Left ventricle myocardium inferior (tissue), 1 donor: ENCODE measurements around the gene ACBD4. TPM values are rescaled to one million over a fixed set of nuclear protein-coding genes. Genes with fewer than 3 reads are reported as not detected.

ENCODE experiments used
- DNase-seq: peaks from one replicate; pipeline ENCODE4 v3.0.0-alpha.2; 2020
- H3K27ac ChIP-seq: fragments of 200-600 bp; replicated peaks from 2 replicates; pipeline ENCODE4 v1.8.0; 2021
- H3K27me3 ChIP-seq: fragments of 200-600 bp; 2 replicates; pipeline ENCODE4 v1.8.0; 2021; ENCODE audit warnings: low read depth
- H3K36me3 ChIP-seq: fragments of 200-600 bp; 2 replicates; pipeline ENCODE4 v1.8.0; 2021
- H3K4me1 ChIP-seq: fragments of 200-600 bp; 2 replicates; pipeline ENCODE4 v1.8.0; 2021
- H3K4me3 ChIP-seq: fragments of 200-600 bp; 2 replicates; pipeline ENCODE4 v1.8.0; 2021; ENCODE audit warnings: mild to moderate bottlenecking, moderate library complexity
- H3K9me3 ChIP-seq: fragments of 200-600 bp; replicated peaks from 2 replicates; pipeline ENCODE4 v1.8.0; 2021
- CTCF ChIP-seq: fragments of 200-600 bp; IDR thresholded peaks from 2 replicates; pipeline ENCODE4 v1.8.0; 2021; ENCODE audit warnings: antibody characterized with exemption, mild to moderate bottlenecking, borderline replicate concordance
- intact Hi-C: fragments of 100-400 bp; cut with micrococcal nuclease; formaldehyde crosslinking; loops from one replicate; pipeline ENCODE4 v1.11.0; 2022
- total RNA-seq: library from RNA; stranded (reverse); fragmentation: NEBNext Ultra II Directional; extraction: Animal tissue kit (Norgen Biotek cat#: 25700); gene quantifications from one replicate; pipeline ENCODE4 v1.2.1, GENCODE V29; 2021
- donor health status: DM: no; HTN: yes; CAD: no; lungs with severe emphysema.

Gene ACBD4
- total RNA-seq, 1 donor from 2014 or later, result 6.4 TPM

- H3K36me3 ChIP-seq, result peaks cover 83% of the 10 kb centered on the region
- no peaks in the 10 kb centered on the region for H3K9me3 ChIP-seq
- H3K4me3 ChIP-seq, result no peak overlapping the region
- peak overlapping the region; percentile 67 for H3K27ac ChIP-seq
- TF ChIP-seq CTCF, result no peak
- intact Hi-C loops, result no loop called here
- DNase-seq, result no peak
- peaks cover 54% of the 10 kb centered on the region for H3K4me1 ChIP-seq
- no peaks in the 10 kb centered on the region for H3K27me3 ChIP-seq
These were observed 46.7 kb upstream of the ACBD4 start for GRCh38 chr17:45088741-45089140.

- intact Hi-C loops, result no loop called here
- TF ChIP-seq CTCF, result no peak
- Histone ChIP-seq H3K27ac (no peak overlapping the region), H3K4me1 (peaks cover 68% of the 10 kb centered on the region), H3K36me3 (peaks cover 83% of the 10 kb centered on the region), H3K4me3 (no peak overlapping the region), H3K9me3 (no peaks in the 10 kb centered on the region), H3K27me3 (no peaks in the 10 kb centered on the region)
- DNase-seq, result no peak
These were observed 44.8 kb upstream of the ACBD4 start for GRCh38 chr17:45090711-45091110.

- H3K27ac ChIP-seq, result peak overlapping the region; percentile 92
- no peak for TF ChIP-seq CTCF
- H3K4me3 ChIP-seq, result no peak overlapping the region
- H3K4me1 ChIP-seq, result peaks cover 72% of the 10 kb centered on the region
- no peak for DNase-seq
- peaks cover 83% of the 10 kb centered on the region for H3K36me3 ChIP-seq
- intact Hi-C loops, result no loop called here
- H3K27me3 ChIP-seq, result no peaks in the 10 kb centered on the region
- H3K9me3 ChIP-seq, result no peaks in the 10 kb centered on the region
These were observed 43.6 kb upstream of the ACBD4 start for GRCh38 chr17:45091778-45092425.

- Histone ChIP-seq H3K4me1 (peaks cover 62% of the 10 kb centered on the region), H3K4me3 (peak overlapping the region; percentile 24)
These were observed 42.5 kb upstream of the ACBD4 start for GRCh38 chr17:45092911-45093430.

GRCh38 chr17:45093444-45094110, 41.9 kb upstream of the ACBD4 start:
- Histone ChIP-seq H3K4me1 (peaks cover 61% of the 10 kb centered on the region), H3K36me3 (peaks cover 83% of the 10 kb centered on the region), H3K27me3 (no peaks in the 10 kb centered on the region), H3K27ac (peak overlapping the region; percentile 92), H3K9me3 (no peaks in the 10 kb centered on the region), H3K4me3 (peak overlapping the region; percentile 24)
- no peak for TF ChIP-seq CTCF
- DNase-seq, result peak; percentile 43
- intact Hi-C loops, result no loop called here

More at GRCh38 chr17:45092911-45093430, 42.5 kb upstream of the ACBD4 start:
- TF ChIP-seq CTCF, result no peak
- peaks cover 83% of the 10 kb centered on the region for H3K36me3 ChIP-seq
- H3K27me3 ChIP-seq, result no peaks in the 10 kb centered on the region
- DNase-seq, result peak; percentile 81
- peak overlapping the region; percentile 92 for H3K27ac ChIP-seq
- H3K9me3 ChIP-seq, result no peaks in the 10 kb centered on the region
- intact Hi-C loops, result no loop called here
